Activated CD4-positive, alpha-beta memory T cell treated with anti-CD3 and anti-CD28 coated beads, Interleukin-2, amount 10 ng/mL, durations not matched to agents 7 days and 5 days (primary cell): ENCODE measurements around the gene ZSWIM8. TPM values are rescaled to one million over a fixed set of nuclear protein-coding genes. Genes with fewer than 3 reads are reported as not detected.
"Not testable (repeated sequence)": the region's sequence is repeated elsewhere in the genome, so short reads cannot be mapped to it uniquely, and the experiment has no call there.

ENCODE experiments used
- CTCF ChIA-PET: fragments of 350-600 bp; sonication (Branson Sonifier 250); formaldehyde crosslinking; loops from one replicate; lab custom pipeline; 2021; ENCODE audit warnings: antibody characterized with exemption, inconsistent platforms; lab: Charles Lee
- POLR2A ChIA-PET: fragments of 350-600 bp; sonication (Branson Sonifier 250); formaldehyde crosslinking; loops from one replicate; lab custom pipeline; 2021; ENCODE audit warnings: antibody characterized with exemption; lab: Charles Lee
- DNase-seq: peaks from one replicate; pipeline ENCODE4 v3.0.0-alpha.2; 2020
- H3K27ac Mint-ChIP-seq: one replicate; pipeline ENCODE4 v1.8.0; 2021; ENCODE audit warnings: mild to moderate bottlenecking, mixed read lengths
- H3K27me3 Mint-ChIP-seq: one replicate; pipeline ENCODE4 v1.8.0; 2021; ENCODE audit warnings: mixed read lengths
- H3K36me3 Mint-ChIP-seq: one replicate; pipeline ENCODE4 v1.8.0; 2021; ENCODE audit warnings: low read depth, mixed read lengths
- H3K4me1 Mint-ChIP-seq: one replicate; pipeline ENCODE4 v1.8.0; 2021; ENCODE audit warnings: mixed read lengths
- H3K4me3 Mint-ChIP-seq: one replicate; pipeline ENCODE4 v1.8.0; 2021; ENCODE audit warnings: mild to moderate bottlenecking, mixed read lengths
- H3K9me3 Mint-ChIP-seq: one replicate; pipeline ENCODE4 v1.8.0; 2021; ENCODE audit warnings: mixed read lengths
- total RNA-seq, 2 experiments: library from RNA; stranded (reverse); gene quantifications; one replicate each; pipeline ENCODE4 v1.2.3, GENCODE V29; 2021

Gene ZSWIM8
- total RNA-seq, 2 experiments from 2014 or later, result 88.0 to 92.2 TPM

GRCh38 chr10:73788864-73789658 lies 3.7 kb downstream of the ZSWIM8 start:
- Mint-ChIP-seq H3K4me3 (no peak overlapping the region), H3K27ac (no peak overlapping the region), H3K36me3 (peaks cover 49% of the 10 kb centered on the region), H3K27me3 (no peaks in the 10 kb centered on the region), H3K4me1 (peaks cover 33% of the 10 kb centered on the region), H3K9me3 (no peaks in the 10 kb centered on the region)
- ChIA-PET CTCF (no interaction called here), POLR2A (interaction anchor here (2.0 to 6.3 kb wide), 2 partner anchors 10 to 19 kb away, joined by 7 to 73 read pairs; no protein-coding TSS in a partner anchor)
- no peak for DNase-seq

GRCh38 chr10:73789659-73790055 lies 4.3 kb downstream of the ZSWIM8 start:
- DNase-seq, result no peak
- no peak overlapping the region for H3K4me3 Mint-ChIP-seq
- no peak overlapping the region for H3K27ac Mint-ChIP-seq
- H3K27me3 Mint-ChIP-seq, result no peaks in the 10 kb centered on the region
- ChIA-PET POLR2A (interaction anchor here (6.3 kb wide), 1 partner anchor 18 kb away, joined by 73 read pairs; no protein-coding TSS in a partner anchor), CTCF (interaction anchor here (0.6 kb wide), 1 partner anchor 53 kb away, joined by 3 read pairs; no protein-coding TSS in a partner anchor)
- peaks cover 29% of the 10 kb centered on the region for H3K4me1 Mint-ChIP-seq
- no peaks in the 10 kb centered on the region for H3K9me3 Mint-ChIP-seq
- H3K36me3 Mint-ChIP-seq, result peaks cover 55% of the 10 kb centered on the region

GRCh38 chr10:73790886-73791625 lies 5.7 kb downstream of the ZSWIM8 start:
- ChIA-PET POLR2A (interaction anchor here (6.3 kb wide), 1 partner anchor 17 kb away, joined by 73 read pairs; no protein-coding TSS in a partner anchor), CTCF (no interaction called here)
- Mint-ChIP-seq H3K9me3 (no peaks in the 10 kb centered on the region), H3K36me3 (peaks cover 57% of the 10 kb centered on the region), H3K4me1 (peaks cover 18% of the 10 kb centered on the region), H3K27me3 (no peaks in the 10 kb centered on the region), H3K4me3 (no peak overlapping the region), H3K27ac (no peak overlapping the region)
- no peak for DNase-seq

DNA sequence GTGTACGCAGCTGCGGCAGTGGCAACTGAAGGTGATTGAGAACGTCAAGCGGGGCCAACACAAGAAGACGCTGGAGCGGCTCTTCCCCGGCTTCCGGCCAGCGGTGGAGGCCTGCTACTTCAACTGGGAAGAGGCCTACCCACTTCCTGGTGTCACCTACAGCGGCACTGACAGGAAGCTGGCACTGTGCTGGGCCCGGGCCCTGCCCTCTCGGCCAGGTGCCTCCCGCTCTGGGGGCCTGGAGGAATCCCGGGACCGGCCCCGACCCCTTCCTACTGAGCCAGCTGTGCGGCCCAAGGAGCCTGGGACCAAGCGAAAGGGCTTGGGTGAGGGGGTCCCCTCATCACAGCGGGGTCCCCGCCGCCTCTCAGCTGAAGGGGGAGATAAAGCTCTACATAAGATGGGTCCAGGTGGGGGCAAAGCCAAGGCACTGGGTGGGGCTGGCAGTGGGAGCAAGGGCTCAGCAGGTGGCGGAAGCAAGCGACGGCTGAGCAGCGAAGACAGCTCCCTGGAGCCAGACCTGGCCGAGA lies 6.5 kb downstream of the ZSWIM8 start:
- H3K27ac Mint-ChIP-seq, result no peak overlapping the region

DNA sequence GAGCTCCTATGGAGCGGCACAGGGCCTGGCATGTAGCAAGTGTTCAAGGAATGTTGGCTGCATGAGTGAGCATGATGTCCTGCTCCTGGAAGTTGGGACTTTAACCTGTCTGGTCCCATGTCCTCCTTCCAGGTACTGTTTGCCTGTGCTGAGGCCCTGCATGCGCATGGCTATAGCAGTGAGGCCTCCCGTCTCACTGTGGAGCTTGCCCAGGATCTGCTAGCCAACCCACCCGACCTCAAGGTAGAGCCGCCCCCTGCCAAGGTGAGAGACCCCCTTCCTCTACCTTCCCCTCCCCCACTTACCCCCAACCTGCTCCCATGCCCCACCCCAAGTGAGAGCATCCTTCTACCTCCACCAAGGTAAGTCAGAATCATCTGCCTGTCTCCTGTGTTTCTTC lies 8.1 kb downstream of the ZSWIM8 start:
- no peaks in the 10 kb centered on the region for H3K27me3 Mint-ChIP-seq
- no peak overlapping the region for H3K4me3 Mint-ChIP-seq
- POLR2A ChIA-PET, result interaction anchor here (1.5 to 3.7 kb wide), 4 partner anchors 7 to 16 kb away, joined by 3 to 22 read pairs (median 6); partner anchors contain the start of gene CHCHD1
- CTCF ChIA-PET, result no interaction called here
- peaks cover 74% of the 10 kb centered on the region for H3K36me3 Mint-ChIP-seq
- no peaks in the 10 kb centered on the region for H3K9me3 Mint-ChIP-seq
- no peak overlapping the region for H3K27ac Mint-ChIP-seq
- peaks cover 1% of the 10 kb centered on the region for H3K4me1 Mint-ChIP-seq
- no peak for DNase-seq

More for the DNA sequence above, 6.5 kb downstream of the ZSWIM8 start:
- Mint-ChIP-seq H3K27me3 (no peaks in the 10 kb centered on the region), H3K9me3 (no peaks in the 10 kb centered on the region), H3K4me3 (no peak overlapping the region), H3K36me3 (peaks cover 59% of the 10 kb centered on the region), H3K4me1 (peaks cover 11% of the 10 kb centered on the region)
- ChIA-PET POLR2A (interaction anchor here (1.0 to 3.7 kb wide), 3 partner anchors 10 to 18 kb away, joined by 3 to 22 read pairs (median 7); no protein-coding TSS in a partner anchor), CTCF (no interaction called here)
- DNase-seq, result no peak

GRCh38 chr10:73795491-73795890 lies 10.1 kb downstream of the ZSWIM8 start:
- CTCF ChIA-PET, result not testable (repeated sequence)

DNA sequence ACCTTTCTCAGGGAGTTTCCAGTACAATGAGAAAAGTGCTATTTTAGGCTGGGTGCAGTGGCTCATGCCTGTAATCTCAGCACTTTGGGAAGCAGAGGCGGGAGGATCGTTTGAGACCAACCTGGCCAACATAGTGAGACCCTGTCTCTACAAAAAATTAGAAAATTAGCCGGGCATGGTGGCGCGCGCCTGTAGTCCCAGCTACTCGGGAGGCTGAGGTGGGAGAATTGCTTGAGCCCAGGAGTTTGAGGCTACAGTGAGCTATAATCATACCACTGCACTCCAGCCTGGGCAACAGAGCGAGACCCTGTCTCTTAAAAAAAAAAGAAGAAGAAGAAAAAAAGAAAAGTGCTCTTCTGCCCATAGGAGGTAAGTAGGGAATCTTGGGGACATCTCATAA lies 10.6 kb downstream of the ZSWIM8 start:
- H3K4me1 Mint-ChIP-seq, CTCF ChIA-PET, H3K4me3 Mint-ChIP-seq, H3K27ac Mint-ChIP-seq, H3K27me3 Mint-ChIP-seq, DNase-seq, H3K9me3 Mint-ChIP-seq: not testable (repeated sequence)
- POLR2A ChIA-PET, result interaction anchor here (1.0 to 6.4 kb wide), 4 partner anchors 10 to 381 kb away, joined by 3 to 35 read pairs (median 5); no protein-coding TSS in a partner anchor
- peaks cover 71% of the 10 kb centered on the region for H3K36me3 Mint-ChIP-seq

More at GRCh38 chr10:73795491-73795890, 10.1 kb downstream of the ZSWIM8 start:
- H3K27ac Mint-ChIP-seq, H3K27me3 Mint-ChIP-seq, H3K4me1 Mint-ChIP-seq, H3K9me3 Mint-ChIP-seq, DNase-seq, H3K4me3 Mint-ChIP-seq: not testable (repeated sequence)
- peaks cover 71% of the 10 kb centered on the region for H3K36me3 Mint-ChIP-seq
- POLR2A ChIA-PET, result interaction anchor here (0.5 to 6.4 kb wide), 5 partner anchors 9 to 22 kb away, joined by 3 to 35 read pairs (median 6); partner anchors contain the start of gene ZSWIM8

DNA sequence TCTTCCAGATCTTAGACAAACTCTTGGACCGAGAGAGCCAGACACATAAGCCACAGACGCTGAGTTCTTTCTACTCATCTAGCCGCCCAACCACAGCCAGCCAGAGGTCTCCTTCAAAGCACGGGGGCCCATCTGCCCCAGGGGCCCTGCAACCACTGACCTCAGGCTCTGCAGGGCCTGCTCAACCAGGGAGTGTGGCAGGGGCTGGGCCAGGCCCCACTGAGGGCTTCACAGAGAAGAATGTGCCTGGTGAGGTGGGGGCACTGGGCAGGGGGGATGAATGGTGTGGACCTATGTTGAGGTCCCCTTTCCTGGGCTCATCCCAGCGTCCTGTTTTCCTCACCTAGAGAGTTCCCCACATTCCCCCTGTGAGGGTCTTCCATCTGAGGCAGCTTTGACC lies 11.4 kb downstream of the ZSWIM8 start:
- DNase-seq, result no peak
- CTCF ChIA-PET, result no interaction called here
- Mint-ChIP-seq H3K4me3 (no peak overlapping the region), H3K9me3 (no peaks in the 10 kb centered on the region), H3K27ac (no peak overlapping the region), H3K36me3 (peaks cover 70% of the 10 kb centered on the region), H3K4me1 (no peaks in the 10 kb centered on the region), H3K27me3 (no peaks in the 10 kb centered on the region)
- POLR2A ChIA-PET, result interaction anchor here (1.0 to 6.4 kb wide), 4 partner anchors 11 to 380 kb away, joined by 3 to 35 read pairs (median 8); partner anchors contain the start of gene CHCHD1

DNA sequence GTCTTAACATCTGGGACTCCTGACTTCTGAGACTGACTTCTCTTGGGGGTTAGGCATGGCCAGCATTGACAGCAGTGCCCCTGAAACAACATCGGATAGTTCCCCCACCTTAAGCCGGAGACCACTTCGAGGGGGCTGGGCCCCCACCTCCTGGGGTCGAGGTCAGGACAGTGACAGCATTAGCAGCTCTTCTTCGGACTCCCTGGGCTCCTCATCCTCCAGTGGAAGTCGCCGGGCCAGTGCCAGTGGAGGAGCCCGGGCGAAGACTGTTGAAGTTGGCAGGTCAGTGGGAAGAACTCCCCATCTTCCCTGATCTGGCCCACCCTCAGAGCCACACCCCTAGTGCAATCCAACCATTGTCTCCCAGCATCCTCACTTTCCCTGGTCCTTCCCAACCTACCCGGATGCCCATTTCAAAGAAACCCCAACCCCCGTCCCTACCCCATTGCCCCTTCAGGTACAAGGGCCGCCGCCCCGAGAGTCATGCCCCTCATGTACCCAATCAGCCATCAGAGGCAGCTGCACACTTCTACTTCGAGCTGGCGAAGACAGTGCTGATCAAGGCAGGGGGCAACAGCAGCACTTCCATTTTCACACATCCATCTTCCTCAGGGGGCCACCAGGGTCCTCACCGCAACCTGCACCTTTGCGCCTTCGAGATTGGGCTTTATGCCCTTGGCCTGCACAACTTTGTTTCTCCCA lies 12.1 kb downstream of the ZSWIM8 start:
- H3K9me3 Mint-ChIP-seq, result no peaks in the 10 kb centered on the region
- no peaks in the 10 kb centered on the region for H3K4me1 Mint-ChIP-seq
- H3K27ac Mint-ChIP-seq, result no peak overlapping the region
- H3K36me3 Mint-ChIP-seq, result peaks cover 77% of the 10 kb centered on the region
- H3K27me3 Mint-ChIP-seq, result no peaks in the 10 kb centered on the region
- ChIA-PET POLR2A (interaction anchor here (0.7 to 6.4 kb wide), 5 partner anchors 9 to 34 kb away, joined by 3 to 35 read pairs (median 7); partner anchors contain the start of genes CHCHD1 and ZSWIM8), CTCF (no interaction called here)
- DNase-seq, result no peak
- no peak overlapping the region for H3K4me3 Mint-ChIP-seq

GRCh38 chr10:73798087-73798486 lies 12.7 kb downstream of the ZSWIM8 start:
- Mint-ChIP-seq H3K4me3 (no peak overlapping the region), H3K27ac (no peak overlapping the region), H3K27me3 (no peaks in the 10 kb centered on the region), H3K9me3 (no peaks in the 10 kb centered on the region), H3K36me3 (peaks cover 77% of the 10 kb centered on the region), H3K4me1 (peaks cover 4% of the 10 kb centered on the region)
- ChIA-PET CTCF (no interaction called here), POLR2A (interaction anchor here (0.7 to 6.4 kb wide), 7 partner anchors 10 to 35 kb away, joined by 3 to 35 read pairs (median 7); partner anchors contain the start of genes CHCHD1 and ZSWIM8)
- DNase-seq, result no peak

- H3K27me3 Mint-ChIP-seq, result no peaks in the 10 kb centered on the region
- ChIA-PET CTCF (no interaction called here), POLR2A (interaction anchor here (0.9 to 6.4 kb wide), 6 partner anchors 10 to 20 kb away, joined by 3 to 35 read pairs (median 7); partner anchors contain the start of genes CHCHD1 and ZSWIM8)
- H3K36me3 Mint-ChIP-seq, result peaks cover 78% of the 10 kb centered on the region
- DNase-seq, result no peak
- H3K9me3 Mint-ChIP-seq, result no peaks in the 10 kb centered on the region
- H3K4me1 Mint-ChIP-seq, result peaks cover 10% of the 10 kb centered on the region
- no peak overlapping the region for H3K27ac Mint-ChIP-seq
- H3K4me3 Mint-ChIP-seq, result no peak overlapping the region
Measured at GRCh38 chr10:73798927-73799560, 13.6 kb downstream of the ZSWIM8 start.
